ENCODE results near the gene CMTR1.

CMTR1 gene

GRCh38 chr6:37514321-37514771 lies 81.3 kb downstream of the CMTR1 start:
- no peak for DNase-seq

- DNase-seq, result no peak
These were observed 81.8 kb downstream of the CMTR1 start for GRCh38 chr6:37514837-37515236.

- DNase-seq, result no peak
These were observed 82.7 kb downstream of the CMTR1 start for GRCh38 chr6:37515712-37516075.

GRCh38 chr6:37516076-37516919 lies 83.3 kb downstream of the CMTR1 start:
- DNase-seq, result peak in 1 of 2 donors; percentile 23

- DNase-seq, result no peak
These were observed 83.9 kb downstream of the CMTR1 start for GRCh38 chr6:37516920-37517405.

GRCh38 chr6:37517411-37517812 lies 84.4 kb downstream of the CMTR1 start:
- DNase-seq, result peak; percentile 43 to 64

GRCh38 chr6:37518116-37518515 lies 85.1 kb downstream of the CMTR1 start:
- DNase-seq, result no peak

- no peak for DNase-seq
These were observed 86.4 kb downstream of the CMTR1 start for GRCh38 chr6:37519461-37519860.

- DNase-seq, result no peak
These were observed 87.9 kb downstream of the CMTR1 start for GRCh38 chr6:37520926-37521325.

- no peak for DNase-seq
These were observed 88.7 kb downstream of the CMTR1 start for GRCh38 chr6:37521674-37522073.

GRCh38 chr6:37522836-37523235 lies 89.8 kb downstream of the CMTR1 start:
- no peak for DNase-seq

- no peak for DNase-seq
These were observed 90.4 kb downstream of the CMTR1 start for GRCh38 chr6:37523412-37523811.

- no peak for DNase-seq
These were observed 91.3 kb downstream of the CMTR1 start for GRCh38 chr6:37524025-37524969.

GRCh38 chr6:37524970-37525318 lies 91.9 kb downstream of the CMTR1 start:
- DNase-seq, result no peak

- no peak for DNase-seq
These were observed 92.7 kb downstream of the CMTR1 start for GRCh38 chr6:37525460-37526357.

- DNase-seq, result no peak
These were observed 95.5 kb downstream of the CMTR1 start for GRCh38 chr6:37528541-37528940.

- no peak for DNase-seq
These were observed 97.3 kb downstream of the CMTR1 start for GRCh38 chr6:37530297-37530696.

GRCh38 chr6:37531026-37531425 lies 98.0 kb downstream of the CMTR1 start:
- DNase-seq, result no peak
